ENCODE results near the gene SLC25A33. TPM values are rescaled to one million over a fixed set of nuclear protein-coding genes. Genes with fewer than 3 reads are reported as not detected.
A peak's percentile ranks its signal among the peaks of the same experiment; 100 is the strongest.

The SLC25A33 gene
- total and polyA plus RNA-seq, 2 donors from 2014 or later = 3.8 to 11.3 TPM

- intact Hi-C loops (cut with DNase I) = no loop called here
- Histone ChIP-seq H3K27me3 (ENCODE audit: control insufficient read depth, insufficient read depth, low read length) (no peaks in the 10 kb centered on the region), H3K9ac (ENCODE audit: low read length in 3 of 3) (no peak overlapping the region), H3K9me3 (ENCODE audit: control insufficient read depth in 2 of 3, insufficient read depth in 1 of 3, low read length in 3 of 3) (no peaks in the 10 kb centered on the region), H3K4me1 (ENCODE audit: control insufficient read depth in 2 of 3, insufficient read depth in 2 of 3, low read depth in 1 of 3, low read length in 3 of 3) (peaks cover 0 to 3% (median 0%) of the 10 kb centered on the region in 3 donors), H3K36me3 (ENCODE audit: control insufficient read depth in 2 of 3, insufficient read depth in 3 of 3, low read length in 3 of 3) (no peaks in the 10 kb centered on the region), H3K4me3 (ENCODE audit: low read length in 3 of 3) (no peak overlapping the region), H3K27ac (ENCODE audit: low read depth in 2 of 2, low read length in 2 of 2) (no peak overlapping the region)
- FAIRE-seq (no peak), DNase-seq (no peak)
- no peak for TF ChIP-seq CTCF (IDR thresholded peaks at IDR 0.05; ENCODE audit: borderline replicate concordance, extremely low read depth, insufficient read depth)
Observed at GRCh38 chr1:9626201-9626608, 86.9 kb downstream of the SLC25A33 start.

GRCh38 chr1:9628541-9629444 lies 89.5 kb downstream of the SLC25A33 start:
- Histone ChIP-seq H3K4me1 (ENCODE audit: control insufficient read depth in 2 of 3, insufficient read depth in 2 of 3, low read depth in 1 of 3, low read length in 3 of 3) (peaks cover 0 to 3% (median 0%) of the 10 kb centered on the region in 3 donors), H3K27me3 (ENCODE audit: control insufficient read depth, insufficient read depth, low read length) (no peaks in the 10 kb centered on the region), H3K9ac (ENCODE audit: low read length in 3 of 3) (no peak overlapping the region), H3K27ac (ENCODE audit: low read depth in 2 of 2, low read length in 2 of 2) (no peak overlapping the region), H3K9me3 (ENCODE audit: control insufficient read depth in 2 of 3, insufficient read depth in 1 of 3, low read length in 3 of 3) (no peaks in the 10 kb centered on the region), H3K4me3 (ENCODE audit: low read length in 3 of 3) (no peak overlapping the region), H3K36me3 (ENCODE audit: control insufficient read depth in 2 of 3, insufficient read depth in 3 of 3, low read length in 3 of 3) (no peaks in the 10 kb centered on the region)
- no peak for TF ChIP-seq CTCF (IDR thresholded peaks at IDR 0.05; ENCODE audit: borderline replicate concordance, extremely low read depth, insufficient read depth)
- DNase-seq (no peak), FAIRE-seq (no peak)
- intact Hi-C loops (cut with DNase I) = no loop called here

GRCh38 chr1:9629445-9630201 lies 90.4 kb downstream of the SLC25A33 start:
- intact Hi-C loops (cut with DNase I) = no loop called here
- H3K27me3 ChIP-seq (ENCODE audit: control insufficient read depth, insufficient read depth, low read length) = no peaks in the 10 kb centered on the region
- H3K4me1 ChIP-seq (ENCODE audit: control insufficient read depth in 2 of 3, insufficient read depth in 2 of 3, low read depth in 1 of 3, low read length in 3 of 3) = peaks cover 0 to 3% (median 0%) of the 10 kb centered on the region in 3 donors
- no peak overlapping the region for H3K9ac ChIP-seq (ENCODE audit: low read length in 3 of 3)
- no peaks in the 10 kb centered on the region for H3K36me3 ChIP-seq (ENCODE audit: control insufficient read depth in 2 of 3, insufficient read depth in 3 of 3, low read length in 3 of 3)
- H3K9me3 ChIP-seq (ENCODE audit: control insufficient read depth in 2 of 3, insufficient read depth in 1 of 3, low read length in 3 of 3) = no peaks in the 10 kb centered on the region
- H3K4me3 ChIP-seq (ENCODE audit: low read length in 3 of 3) = no peak overlapping the region
- no peak for TF ChIP-seq CTCF (IDR thresholded peaks at IDR 0.05; ENCODE audit: borderline replicate concordance, extremely low read depth, insufficient read depth)
- DNase-seq (peak in 1 of 5 donors; percentile 28), FAIRE-seq (no peak)
- H3K27ac ChIP-seq (ENCODE audit: low read depth in 2 of 2, low read length in 2 of 2) = no peak overlapping the region

Measured in kidney (tissue), 14 donors.